H1 (cell line): ENCODE measurements around the gene G2E3. TPM values are rescaled to one million over a fixed set of nuclear protein-coding genes. Genes with fewer than 3 reads are reported as not detected.

Experiments
- CTCF ChIA-PET: fragments of 300-600 bp; sonication (Branson Sonifier 250); formaldehyde crosslinking; loops from one replicate; lab custom pipeline; 2021; ENCODE audit not compliant: partially characterized antibody; lab: Charles Lee
- POLR2A ChIA-PET: fragments of 300-600 bp; sonication (Branson Sonifier 250); formaldehyde crosslinking; loops from one replicate; lab custom pipeline; 2021; ENCODE audit warnings: inconsistent platforms; ENCODE audit not compliant: partially characterized antibody; lab: Charles Lee
- DNase-seq, 2 experiments: peaks; one replicate each; pipeline versions ENCODE4 v3.0.0 to v3.0.0-alpha.2; 2010 to 2022; ENCODE audit warnings: low spot score in 2 of 2, low read depth in 1 of 2, mixed read lengths in 1 of 2
- FAIRE-seq: peaks from 2 replicates; lab custom pipeline; 2011; peaks lifted over from hg19 to GRCh38; lab: Jason Lieb, UNC
- H2AFZ ChIP-seq: 2 replicates; pipeline ENCODE4 v1.8.1; 2012; ENCODE audit warnings: low read length, inconsistent platforms
- H2AK5ac ChIP-seq: 2 replicates; pipeline ENCODE4 v1.6.1; 2013; ENCODE audit warnings: low read depth, low read length
- H2BK120ac ChIP-seq: replicated peaks from 2 replicates; pipeline ENCODE3; 2013; ENCODE audit warnings: low read depth, low read length, inconsistent platforms
- H2BK12ac ChIP-seq: 2 replicates; pipeline ENCODE4 v1.6.1; 2013; ENCODE audit warnings: low read depth, low read length
- H2BK15ac ChIP-seq: 2 replicates; pipeline ENCODE4 v1.6.1; 2013; ENCODE audit warnings: low read length
- H2BK20ac ChIP-seq: 2 replicates; pipeline ENCODE4 v1.6.1; 2013; ENCODE audit warnings: low read length
- H2BK5ac ChIP-seq: 2 replicates; pipeline ENCODE4 v1.6.1; 2013; ENCODE audit warnings: low read depth, low read length
- H3K14ac ChIP-seq: 2 replicates; pipeline ENCODE4 v1.6.1; 2013; ENCODE audit warnings: inconsistent platforms; ENCODE audit not compliant: insufficient read length
- H3K18ac ChIP-seq: 2 replicates; pipeline ENCODE4 v1.6.1; 2013; ENCODE audit warnings: low read length; ENCODE audit errors: extremely low read depth
- H3K23ac ChIP-seq: 2 replicates; pipeline ENCODE4 v1.6.1; 2013; ENCODE audit warnings: inconsistent platforms; ENCODE audit not compliant: insufficient read length
- H3K23me2 ChIP-seq: 2 replicates; pipeline ENCODE4 v1.6.1; 2013; ENCODE audit warnings: low read depth, low read length
- H3K27ac ChIP-seq: 2 replicates; pipeline ENCODE4 v1.6.1; 2011; ENCODE audit warnings: low read depth, low read length, inconsistent platforms
- H3K27me3 ChIP-seq, 4 experiments: replicated peaks in 1 of 4; 1 replicate in 1 of 4; 2 replicates in 3 of 4; pipeline versions ENCODE4 v1.6.1 to v1.8.1; 2011 to 2013; ENCODE audit warnings: low read length in 3 of 4, mild to moderate bottlenecking in 3 of 4, inconsistent platforms in 2 of 4, mixed read lengths in 2 of 4, moderate library complexity in 1 of 4; ENCODE audit not compliant: control insufficient read depth in 3 of 4, insufficient read depth in 3 of 4; ENCODE audit errors: extremely low read depth in 1 of 4
- H3K36me3 ChIP-seq, 4 experiments: 2 replicates each; pipeline versions ENCODE4 v1.6.1 to v1.8.1; 2011 to 2013; ENCODE audit warnings: mild to moderate bottlenecking in 4 of 4, low read length in 3 of 4, moderate library complexity in 2 of 4, control low read depth in 1 of 4, inconsistent platforms in 1 of 4; ENCODE audit not compliant: insufficient read depth in 4 of 4, control insufficient read depth in 2 of 4
- H3K4ac ChIP-seq: replicated peaks from 2 replicates; pipeline ENCODE3; 2013; ENCODE audit warnings: low read length, low read depth, mixed read lengths, inconsistent platforms; ENCODE audit not compliant: insufficient read length
- H3K4me1 ChIP-seq, 4 experiments: replicated peaks in 1 of 4; 1 replicate in 1 of 4; 2 replicates in 3 of 4; pipeline versions ENCODE4 v1.6.1 to v1.8.1; 2011 to 2013; ENCODE audit warnings: low read length in 3 of 4, inconsistent platforms in 2 of 4, mixed read lengths in 1 of 4; ENCODE audit not compliant: insufficient read depth in 4 of 4, control insufficient read depth in 3 of 4
- H3K4me2 ChIP-seq, 2 experiments: 2 replicates each; pipeline versions ENCODE4 v1.6.1 to v1.8.1; 2011 to 2013; ENCODE audit warnings: low read depth in 2 of 2, low read length in 2 of 2, control low read depth in 1 of 2, inconsistent platforms in 1 of 2, mild to moderate bottlenecking in 1 of 2; ENCODE audit not compliant: insufficient read depth in 1 of 2
- H3K4me3 ChIP-seq, 4 experiments: fragments of 200-600, 300-600 bp in 1 of 4; sonication (generic), shearing (Covaris generic), sonication (Bioruptor Twin) in 1 of 4; 2 replicates each; pipeline versions ENCODE4 v1.5.1 to v1.8.1; 2011 to 2016; ENCODE audit warnings: low read length in 4 of 4, low read depth in 3 of 4, control low read depth in 2 of 4, inconsistent platforms in 2 of 4, mild to moderate bottlenecking in 2 of 4, mixed read lengths in 1 of 4, moderate library complexity in 1 of 4; ENCODE audit not compliant: insufficient read depth in 2 of 4; ENCODE audit errors: extremely low read depth in 1 of 4
- H3K56ac ChIP-seq: replicated peaks from 2 replicates; pipeline ENCODE3; 2013; ENCODE audit warnings: low read depth, mild to moderate bottlenecking, mixed read lengths, low read length, inconsistent platforms; ENCODE audit not compliant: insufficient read length
- H3K79me1 ChIP-seq: 2 replicates; pipeline ENCODE4 v1.6.1; 2013; ENCODE audit warnings: low read depth, low read length, control low read depth
- H3K79me2 ChIP-seq, 2 experiments: 2 replicates each; pipeline versions ENCODE4 v1.6.1 to v1.8.1; 2012 to 2013; ENCODE audit warnings: low read length in 2 of 2, mild to moderate bottlenecking in 2 of 2, inconsistent platforms in 1 of 2; ENCODE audit not compliant: insufficient read depth in 2 of 2, control insufficient read depth in 1 of 2
- H3K9ac ChIP-seq, 4 experiments: replicated peaks in 1 of 4; 1 replicate in 1 of 4; 2 replicates in 3 of 4; pipeline versions ENCODE4 v1.6.1 to v1.8.1; 2011 to 2013; ENCODE audit warnings: low read depth in 3 of 4, low read length in 3 of 4, control low read depth in 2 of 4, mild to moderate bottlenecking in 2 of 4, moderate library complexity in 2 of 4, inconsistent platforms in 1 of 4; ENCODE audit errors: extremely low read depth in 1 of 4
- H3K9me3 ChIP-seq, 2 experiments: 2 replicates each; pipeline versions ENCODE4 v1.6.1 to v1.8.1; 2012 to 2013; ENCODE audit warnings: mild to moderate bottlenecking in 2 of 2, moderate library complexity in 2 of 2, control low read depth in 1 of 2, inconsistent platforms in 1 of 2, low read depth in 1 of 2, low read length in 1 of 2, mixed read lengths in 1 of 2; ENCODE audit not compliant: insufficient read depth in 2 of 2
- H4K20me1 ChIP-seq, 2 experiments: replicated peaks in 1 of 2; 2 replicates each; pipeline versions ENCODE3 to v1.8.1; 2011 to 2013; ENCODE audit warnings: inconsistent platforms in 2 of 2, low read length in 2 of 2, mild to moderate bottlenecking in 1 of 2; ENCODE audit not compliant: insufficient read depth in 2 of 2, control insufficient read depth in 1 of 2
- H4K5ac ChIP-seq: 2 replicates; pipeline ENCODE4 v1.6.1; 2013; ENCODE audit warnings: low read length, low read depth, mixed read lengths, inconsistent platforms; ENCODE audit not compliant: insufficient read length
- H4K8ac ChIP-seq: 2 replicates; pipeline ENCODE4 v1.8.0; 2013; ENCODE audit warnings: mild to moderate bottlenecking, moderate library complexity, low read length, inconsistent platforms; ENCODE audit not compliant: insufficient read depth; ENCODE audit errors: extremely low read depth
- H4K91ac ChIP-seq: replicated peaks from 2 replicates; pipeline ENCODE3; 2013; ENCODE audit warnings: low read length, mixed read lengths, inconsistent platforms; ENCODE audit not compliant: insufficient read length
- ASH2L ChIP-seq: fragments of 200-600, 300-600 bp; sonication (generic); IDR thresholded peaks from one replicate; pipeline ENCODE4 v1.7.1; 2017; ENCODE audit warnings: low read length
- ATF2 ChIP-seq: IDR thresholded peaks from 2 replicates; pipeline ENCODE4 v1.6.1; 2012; ENCODE audit warnings: low read length, inconsistent platforms
- HDAC2 ChIP-seq, 2 experiments: fragments of 300-600 bp in 1 of 2; sonication (generic) in 1 of 2; IDR thresholded peaks; 2 replicates each; pipeline ENCODE4 v1.6.1; 2011 to 2012; ENCODE audit warnings: low read depth in 2 of 2, low read length in 2 of 2, mild to moderate bottlenecking in 2 of 2, moderate library complexity in 2 of 2, borderline replicate concordance in 1 of 2, inconsistent platforms in 1 of 2
- JUND ChIP-seq: IDR thresholded peaks from 2 replicates; pipeline ENCODE4 v1.6.1; 2011; ENCODE audit warnings: mild to moderate bottlenecking, improper control_type of control experiment, low read length
- KDM5A ChIP-seq: fragments of 200-600 bp; IDR thresholded peaks from 2 replicates; pipeline ENCODE4 v1.7.1; 2012; ENCODE audit warnings: mild to moderate bottlenecking, low read length, inconsistent platforms, mixed read lengths
- MAFK ChIP-seq: IDR thresholded peaks from 2 replicates; pipeline ENCODE4 v1.6.1; 2012; ENCODE audit warnings: low read depth, mild to moderate bottlenecking, improper control_type of control experiment, low read length
- POLR2A ChIP-seq, 2 experiments: IDR thresholded peaks; 1 replicate in 1 of 2; 2 replicates in 1 of 2; pipeline ENCODE4 v1.6.1; 2011; ENCODE audit warnings: low read depth in 2 of 2, low read length in 2 of 2, mild to moderate bottlenecking in 2 of 2; ENCODE audit errors: control extremely low read depth in 1 of 2
- POU5F1 ChIP-seq: IDR thresholded peaks from 2 replicates; pipeline ENCODE4 v1.6.1; 2011; ENCODE audit warnings: low read depth, mild to moderate bottlenecking, low read length, moderate library complexity
- RAD21 ChIP-seq, 2 experiments: IDR thresholded peaks in 1 of 2; conservative IDR thresholded peaks in 1 of 2; 2 replicates each; pipeline ENCODE4 v1.6.1; 2011; ENCODE audit warnings: low read depth in 2 of 2, low read length in 2 of 2, improper control_type of control experiment in 1 of 2, inconsistent platforms in 1 of 2, mild to moderate bottlenecking in 1 of 2, moderate library complexity in 1 of 2
- RFX5 ChIP-seq: IDR thresholded peaks from 2 replicates; pipeline ENCODE4 v1.6.1; 2011; ENCODE audit warnings: low read depth, low read length, improper control_type of control experiment, borderline replicate concordance
- SP1 ChIP-seq: IDR thresholded peaks from 2 replicates; pipeline ENCODE4 v1.6.1; 2011; ENCODE audit warnings: low read depth, low read length
- TAF7 ChIP-seq: optimal IDR thresholded peaks from 2 replicates; pipeline ENCODE3; 2011; ENCODE audit warnings: low read depth, mild to moderate bottlenecking, inconsistent platforms, low read length, moderate library complexity, borderline replicate concordance
- WGBS, 2 experiments: shearing (Covaris generic) in 1 of 2; methylation state at CpG; one replicate each; pipeline versions ENCODE4 v1.1.6 to v1.1.7; 2013 to 2015; ENCODE audit warnings: low lambda C conversion rate in 2 of 2, mixed read lengths in 2 of 2, inconsistent platforms in 1 of 2, low coverage in 1 of 2, missing lambda C conversion rate in 1 of 2; ENCODE audit not compliant: insufficient replicate concordance in 2 of 2, insufficient coverage in 1 of 2, insufficient read length in 1 of 2; ENCODE audit errors: extremely low coverage in 1 of 2, missing lambda C conversion rate in 1 of 2; 5-methylcytosine and 5-hydroxymethylcytosine counted together
- polyA plus RNA-seq, 7 experiments: library from polyadenylated mRNA; depleted of rRNA in 3 of 7; stranded (reverse) in 5 of 7; unstranded in 2 of 7; fragments of >200 nt in 5 of 7; fragments of 200-250 nt in 2 of 7; gene quantifications; 1 replicate in 5 of 7; 2 replicates in 1 of 7; 4 replicates in 1 of 7; pipeline versions ENCODE4 v1.2.1 to v1.2.3, GENCODE V29; 2011 to 2013; ENCODE audit warnings: missing spikeins in 2 of 7, mixed read lengths in 2 of 7
- total RNA-seq: library from RNA; stranded (reverse); fragmentation: NEBNext Ultra II Directional; extraction: Animal tissue kit (Norgen Biotek cat#: 25700); gene quantifications from 2 replicates; pipeline ENCODE4 v1.2.1, GENCODE V29; 2021

Gene G2E3
- total and polyA plus RNA-seq, 2 of the 8 experiments (the other 6 are each of a cell fraction or from before 2014, with no cell fraction given): 9.2 to 72.0 TPM

- no peak for FAIRE-seq
- H3K4me3 ChIP-seq: no peak overlapping the region
- H2BK20ac ChIP-seq: no peak overlapping the region
- no peaks in the 10 kb centered on the region for H3K9me3 ChIP-seq
- no peak overlapping the region for H3K9ac ChIP-seq
- TF ChIP-seq POU5F1: no peak
- TF ChIP-seq MAFK: no peak
- no peak for TF ChIP-seq KDM5A
- TF ChIP-seq RAD21 (IDR thresholded peaks at IDR 0.05 in 1 of 2, conservative IDR thresholded peaks at IDR 0.05 in 1 of 2; ENCODE audit: low read depth in 2 of 2, low read length in 2 of 2): no peak
- TF ChIP-seq TAF7: no peak
- TF ChIP-seq HDAC2 (IDR thresholded peaks at IDR 0.05; ENCODE audit: borderline replicate concordance in 1 of 2, low read depth in 2 of 2, low read length in 2 of 2): no peak
- no peak for TF ChIP-seq JUND
- TF ChIP-seq SP1: no peak
- no peak for TF ChIP-seq ATF2
- TF ChIP-seq ASH2L: no peak
- no peak for TF ChIP-seq RFX5
- no peak for TF ChIP-seq POLR2A (IDR thresholded peaks at IDR 0.05; ENCODE audit: control extremely low read depth in 1 of 2, low read depth in 2 of 2, low read length in 2 of 2)
- H4K8ac ChIP-seq: no peak overlapping the region
- no peak overlapping the region for H3K4me2 ChIP-seq
- no peak overlapping the region for H2BK15ac ChIP-seq
- H2BK120ac ChIP-seq: no peak overlapping the region
- no peak overlapping the region for H3K56ac ChIP-seq
- H2BK5ac ChIP-seq: no peak overlapping the region
- no peak overlapping the region for H3K14ac ChIP-seq
- H3K23me2 ChIP-seq: no peaks in the 10 kb centered on the region
- H4K91ac ChIP-seq: no peak overlapping the region
- H3K79me1 ChIP-seq: peaks cover 4% of the 10 kb centered on the region; the same call in 1 of the 2 replicates
- H2AK5ac ChIP-seq: no peak overlapping the region
- H3K27me3 ChIP-seq: no peaks in the 10 kb centered on the region
- H2BK12ac ChIP-seq: no peak overlapping the region
- H3K27ac ChIP-seq: no peak overlapping the region
- no peak overlapping the region for H3K18ac ChIP-seq
- 95% methylated on average over 3 of the region's 3 CpGs; no CpG with 5 or more reads in 1 of the 2 experiments for WGBS, 2 experiments
- H4K20me1 ChIP-seq: peaks cover 16 to 29% of the 10 kb centered on the region in 2 experiments
- no peak overlapping the region for H3K23ac ChIP-seq
- no peak for DNase-seq
- no peak overlapping the region for H3K4ac ChIP-seq
- peaks cover 39 to 100% of the 10 kb centered on the region in 2 experiments for H3K79me2 ChIP-seq
- CTCF ChIA-PET: no interaction called here
- peaks cover 0 to 18% (median 6%) of the 10 kb centered on the region in 4 experiments; a peak in 4 of 7 replicates for H3K4me1 ChIP-seq
- H3K36me3 ChIP-seq: no peaks in the 10 kb centered on the region
- POLR2A ChIA-PET: interaction anchor here (1.0 kb wide), 1 partner anchor 13 kb away, joined by 3 read pairs; the partner anchor contains the start of gene G2E3
- no peak overlapping the region for H2AFZ ChIP-seq
- no peak overlapping the region for H4K5ac ChIP-seq
Observed at GRCh38 chr14:30572237-30572636, 13.3 kb downstream of the G2E3 start.
